SK-N-SH (cell line): ENCODE results near the gene AGBL1. TPM values are rescaled to one million over a fixed set of nuclear protein-coding genes. Genes with fewer than 3 reads are reported as not detected.

Source experiments
- CTCF ChIA-PET: fragments of 300-600, 350-600 bp; formaldehyde crosslinking; extraction: SDS; loops from one replicate; lab custom pipeline; 2021; lab: Yijun Ruan, JAX
- POLR2A ChIA-PET: fragments of 350-600 bp; sonication (Branson Sonifier 250); formaldehyde crosslinking; extraction: SDS; loops from one replicate; lab custom pipeline; 2020; ENCODE audit warnings: antibody characterized with exemption, inconsistent platforms; lab: Yijun Ruan, JAX
- DNase-seq: peaks from one replicate; pipeline ENCODE4 v3.0.0; 2012
- H2AFZ ChIP-seq: fragments of 200-600 bp; sonication (generic); 2 replicates; pipeline ENCODE4 v1.8.1; 2016; ENCODE audit warnings: antibody characterized with exemption, mild to moderate bottlenecking, low read depth
- H3F3A ChIP-seq: fragments of 200-600 bp; sonication (generic); replicated peaks from 2 replicates; pipeline ENCODE3; 2016; ENCODE audit warnings: antibody characterized with exemption, mild to moderate bottlenecking; ENCODE audit not compliant: insufficient read depth
- H3K27ac ChIP-seq, 2 experiments: fragments of 200-500 bp in 1 of 2; fragments of 200-600 bp in 1 of 2; sonication (Bioruptor generic) in 1 of 2; sonication (generic), shearing (Covaris generic) in 1 of 2; 2 replicates each; pipeline versions ENCODE4 v1.5.1 to v1.6.1; 2014 to 2016; ENCODE audit warnings: low read depth in 2 of 2, inconsistent platforms in 1 of 2, low read length in 1 of 2, mild to moderate bottlenecking in 1 of 2, mixed read lengths in 1 of 2
- H3K27me3 ChIP-seq: fragments of 200-600 bp; sonication (generic), shearing (Covaris generic); 2 replicates; pipeline ENCODE4 v1.6.1; 2016; ENCODE audit warnings: mixed run types; ENCODE audit not compliant: insufficient read depth
- H3K36me3 ChIP-seq, 2 experiments: fragments of 200-500 bp in 1 of 2; fragments of 200-600 bp in 1 of 2; sonication (Bioruptor generic) in 1 of 2; sonication (generic) in 1 of 2; replicated peaks in 1 of 2; 2 replicates each; pipeline versions ENCODE3 to v1.5.1; 2014 to 2016; ENCODE audit warnings: low read length in 1 of 2, mild to moderate bottlenecking in 1 of 2; ENCODE audit not compliant: insufficient read depth in 2 of 2, control insufficient read depth in 1 of 2
- H3K4me1 ChIP-seq, 2 experiments: fragments of 200-500 bp in 1 of 2; fragments of 200-600 bp in 1 of 2; sonication (Bioruptor generic) in 1 of 2; sonication (generic), shearing (Covaris generic) in 1 of 2; 2 replicates each; pipeline versions ENCODE4 v1.5.1 to v1.6.1; 2014 to 2016; ENCODE audit warnings: low read depth in 1 of 2, low read length in 1 of 2, mixed run types in 1 of 2; ENCODE audit not compliant: insufficient read depth in 2 of 2, control insufficient read depth in 1 of 2
- H3K4me2 ChIP-seq: fragments of 200-600 bp; sonication (generic), shearing (Covaris generic); 2 replicates; pipeline ENCODE4 v1.6.1; 2017; ENCODE audit warnings: mixed run types
- H3K4me3 ChIP-seq, 2 experiments: fragments of 200-500 bp in 1 of 2; fragments of 200-600 bp in 1 of 2; sonication (Bioruptor generic) in 1 of 2; sonication (generic), shearing (Covaris generic) in 1 of 2; 2 replicates each; pipeline versions ENCODE4 v1.5.1 to v1.8.1; 2014 to 2016; ENCODE audit warnings: low read depth in 2 of 2, inconsistent platforms in 1 of 2, low read length in 1 of 2, mild to moderate bottlenecking in 1 of 2, mixed read lengths in 1 of 2, moderate library complexity in 1 of 2
- H3K79me2 ChIP-seq: fragments of 200-600 bp; sonication (generic); 2 replicates; pipeline ENCODE4 v1.8.1; 2017; ENCODE audit warnings: mild to moderate bottlenecking; ENCODE audit not compliant: insufficient read depth
- H3K9ac ChIP-seq: fragments of 200-600 bp; sonication (generic); 2 replicates; pipeline ENCODE4 v1.6.1; 2017; ENCODE audit warnings: mixed run types
- H3K9me2 ChIP-seq: fragments of 200-600 bp; sonication (generic); 2 replicates; pipeline ENCODE4 v1.6.1; 2017; ENCODE audit warnings: mixed run types
- H3K9me3 ChIP-seq: fragments of 200-600 bp; sonication (generic); 2 replicates; pipeline ENCODE4 v1.6.1; 2017; ENCODE audit warnings: mixed run types, mild to moderate bottlenecking, moderate library complexity
- H4K20me1 ChIP-seq: fragments of 200-600 bp; sonication (generic); 2 replicates; pipeline ENCODE4 v1.6.1; 2017; ENCODE audit warnings: mild to moderate bottlenecking, mixed run types; ENCODE audit not compliant: insufficient read depth
- EP300 ChIP-seq, 2 experiments: IDR thresholded peaks; 2 replicates each; pipeline versions ENCODE4 v1.4.0 to v1.6.1; 2012; ENCODE audit warnings: borderline replicate concordance in 1 of 2, low read depth in 1 of 2, low read length in 1 of 2
- EZH2phosphoT487 ChIP-seq: fragments of 200-600 bp; sonication (generic); IDR thresholded peaks from 2 replicates; pipeline ENCODE4 v1.6.1; 2017; ENCODE audit warnings: low read depth, mixed run types, mild to moderate bottlenecking, antibody characterized with exemption, moderate library complexity, borderline replicate concordance
- FOXJ3 ChIP-seq: sonication (generic); formaldehyde crosslinking; IDR thresholded peaks from 2 replicates; pipeline ENCODE4 v1.5.1; 2020; ENCODE audit warnings: mild to moderate bottlenecking, missing genetic modification reagents
- FOXM1 ChIP-seq: IDR thresholded peaks from 2 replicates; pipeline ENCODE4 v1.4.0; 2012; ENCODE audit warnings: low read depth, mild to moderate bottlenecking
- GABPA ChIP-seq: IDR thresholded peaks from 2 replicates; pipeline ENCODE4 v1.4.0; 2012; ENCODE audit warnings: low read depth, mild to moderate bottlenecking
- GATA2 ChIP-seq: sonication (generic); formaldehyde crosslinking; IDR thresholded peaks from 2 replicates; pipeline ENCODE4 v1.5.0; 2020; ENCODE audit warnings: mild to moderate bottlenecking, missing genetic modification reagents
- JUND ChIP-seq: IDR thresholded peaks from 2 replicates; pipeline ENCODE4 v1.4.0; 2012
- MEF2A ChIP-seq: IDR thresholded peaks from 2 replicates; pipeline ENCODE4 v1.4.0; 2012; ENCODE audit warnings: low read depth, borderline replicate concordance
- MXI1 ChIP-seq: IDR thresholded peaks from 2 replicates; pipeline ENCODE4 v1.6.1; 2012; ENCODE audit warnings: mild to moderate bottlenecking, low read depth, low read length, improper control_type of control experiment
- NFIC ChIP-seq: IDR thresholded peaks from 2 replicates; pipeline ENCODE4 v1.4.0; 2012; ENCODE audit warnings: borderline replicate concordance
- NRF1 ChIP-seq: IDR thresholded peaks from 2 replicates; pipeline ENCODE4 v1.6.1; 2012; ENCODE audit warnings: low read depth, mild to moderate bottlenecking, low read length
- POLR2AphosphoS5 ChIP-seq: IDR thresholded peaks from 2 replicates; pipeline ENCODE4 v1.6.1; 2012; ENCODE audit warnings: low read depth, low read length
- RFX5 ChIP-seq: IDR thresholded peaks from 2 replicates; pipeline ENCODE4 v1.6.1; 2012; ENCODE audit warnings: mild to moderate bottlenecking, improper control_type of control experiment, low read length
- SIN3A ChIP-seq: IDR thresholded peaks from 2 replicates; pipeline ENCODE4 v1.6.1; 2012; ENCODE audit warnings: low read depth, mild to moderate bottlenecking, low read length, moderate library complexity, borderline replicate concordance
- SMC3 ChIP-seq: IDR thresholded peaks from 2 replicates; pipeline ENCODE4 v1.6.1; 2012; ENCODE audit warnings: low read depth, low read length, improper control_type of control experiment
- TAF1 ChIP-seq: IDR thresholded peaks from 2 replicates; pipeline ENCODE4 v1.6.1; 2012; ENCODE audit warnings: low read depth, mild to moderate bottlenecking, low read length, moderate library complexity, borderline replicate concordance
- YY1 ChIP-seq: IDR thresholded peaks from 2 replicates; pipeline ENCODE4 v1.4.0; 2012; ENCODE audit warnings: low read depth, mild to moderate bottlenecking
- WGBS: methylation state at CpG from one replicate; pipeline ENCODE4 v1.1.6; 2017; ENCODE audit warnings: low lambda C conversion rate; 5-methylcytosine and 5-hydroxymethylcytosine counted together
- polyA plus RNA-seq, 3 experiments: library from polyadenylated mRNA; depleted of rRNA; stranded (reverse); fragments of >200 nt; gene quantifications; 2 replicates each; pipeline ENCODE4 v1.2.3, GENCODE V29; 2012
- TF ChIP-seq, protein P1 (sequence below): IDR thresholded peaks from 2 replicates; pipeline ENCODE4 v1.4.0; 2012; ENCODE audit warnings: low read depth
- TF ChIP-seq, protein P2 (sequence below): fragments of 200-600 bp; sonication (generic); IDR thresholded peaks from 2 replicates; pipeline ENCODE4 v1.6.1; 2017; ENCODE audit warnings: antibody characterized with exemption, mild to moderate bottlenecking, moderate library complexity
- TF ChIP-seq, protein P3 (sequence below): IDR thresholded peaks from 2 replicates; pipeline ENCODE4; 2012
- TF ChIP-seq, protein P4 (sequence below): fragments of 150-350 bp; IDR thresholded peaks from 2 replicates; pipeline ENCODE4 v1.6.1; 2016; ENCODE audit warnings: mild to moderate bottlenecking, low read depth, low read length
- TF ChIP-seq, protein P5 (sequence below): IDR thresholded peaks from 2 replicates; pipeline ENCODE4 v1.4.0; 2012; ENCODE audit warnings: low read depth, borderline replicate concordance

AGBL1 gene
- polyA plus RNA-seq, 1 of the 3 experiments (the other 2 are of a cell fraction): not detected

DNA sequence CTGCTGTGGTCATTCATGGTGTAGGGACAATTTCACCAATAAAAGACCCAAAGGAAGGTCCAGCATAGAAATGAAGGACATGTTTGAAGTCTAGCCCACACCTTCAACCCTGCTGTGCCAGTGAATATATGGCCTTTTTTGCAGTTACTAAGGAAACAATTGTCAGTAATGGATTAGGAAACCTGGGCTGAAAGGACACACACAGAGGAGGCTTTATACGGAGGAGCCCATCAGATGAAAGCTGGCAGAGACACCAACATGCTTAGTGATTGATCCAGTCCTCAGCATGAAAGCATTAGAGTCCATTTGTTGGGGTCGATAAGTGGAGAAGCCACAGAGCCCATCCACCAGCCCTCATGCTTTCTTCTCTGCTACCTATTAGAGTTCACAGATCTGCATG, 584.3 kb downstream of the AGBL1 start:
- TF ChIP-seq, protein P1, sequence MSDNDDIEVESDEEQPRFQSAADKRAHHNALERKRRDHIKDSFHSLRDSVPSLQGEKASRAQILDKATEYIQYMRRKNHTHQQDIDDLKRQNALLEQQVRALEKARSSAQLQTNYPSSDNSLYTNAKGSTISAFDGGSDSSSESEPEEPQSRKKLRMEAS: no peak
- TF ChIP-seq, protein P2, sequence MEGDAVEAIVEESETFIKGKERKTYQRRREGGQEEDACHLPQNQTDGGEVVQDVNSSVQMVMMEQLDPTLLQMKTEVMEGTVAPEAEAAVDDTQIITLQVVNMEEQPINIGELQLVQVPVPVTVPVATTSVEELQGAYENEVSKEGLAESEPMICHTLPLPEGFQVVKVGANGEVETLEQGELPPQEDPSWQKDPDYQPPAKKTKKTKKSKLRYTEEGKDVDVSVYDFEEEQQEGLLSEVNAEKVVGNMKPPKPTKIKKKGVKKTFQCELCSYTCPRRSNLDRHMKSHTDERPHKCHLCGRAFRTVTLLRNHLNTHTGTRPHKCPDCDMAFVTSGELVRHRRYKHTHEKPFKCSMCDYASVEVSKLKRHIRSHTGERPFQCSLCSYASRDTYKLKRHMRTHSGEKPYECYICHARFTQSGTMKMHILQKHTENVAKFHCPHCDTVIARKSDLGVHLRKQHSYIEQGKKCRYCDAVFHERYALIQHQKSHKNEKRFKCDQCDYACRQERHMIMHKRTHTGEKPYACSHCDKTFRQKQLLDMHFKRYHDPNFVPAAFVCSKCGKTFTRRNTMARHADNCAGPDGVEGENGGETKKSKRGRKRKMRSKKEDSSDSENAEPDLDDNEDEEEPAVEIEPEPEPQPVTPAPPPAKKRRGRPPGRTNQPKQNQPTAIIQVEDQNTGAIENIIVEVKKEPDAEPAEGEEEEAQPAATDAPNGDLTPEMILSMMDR: no peak
- no peak for TF ChIP-seq NRF1
- TF ChIP-seq NFIC: no peak
- TF ChIP-seq FOXJ3 (CRISPR knock-in tag): no peak
- TF ChIP-seq, protein P3, sequence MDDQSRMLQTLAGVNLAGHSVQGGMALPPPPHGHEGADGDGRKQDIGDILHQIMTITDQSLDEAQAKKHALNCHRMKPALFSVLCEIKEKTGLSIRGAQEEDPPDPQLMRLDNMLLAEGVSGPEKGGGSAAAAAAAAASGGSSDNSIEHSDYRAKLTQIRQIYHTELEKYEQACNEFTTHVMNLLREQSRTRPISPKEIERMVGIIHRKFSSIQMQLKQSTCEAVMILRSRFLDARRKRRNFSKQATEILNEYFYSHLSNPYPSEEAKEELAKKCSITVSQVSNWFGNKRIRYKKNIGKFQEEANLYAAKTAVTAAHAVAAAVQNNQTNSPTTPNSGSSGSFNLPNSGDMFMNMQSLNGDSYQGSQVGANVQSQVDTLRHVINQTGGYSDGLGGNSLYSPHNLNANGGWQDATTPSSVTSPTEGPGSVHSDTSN: no peak
- TF ChIP-seq GABPA: no peak
- TF ChIP-seq SIN3A: no peak
- no peak for TF ChIP-seq RFX5
- TF ChIP-seq MEF2A: no peak
- no peak for TF ChIP-seq POLR2AphosphoS5
- TF ChIP-seq EZH2phosphoT487: no peak
- TF ChIP-seq FOXM1: no peak
- 42% methylated on average over 2 of the region's 2 CpGs for WGBS
- CTCF ChIA-PET: no interaction called here
- no peaks in the 10 kb centered on the region for H3K79me2 ChIP-seq
- no peaks in the 10 kb centered on the region for H3K9me2 ChIP-seq
- no peak overlapping the region for H3K4me2 ChIP-seq
- no peaks in the 10 kb centered on the region for H3K9me3 ChIP-seq
- H3K4me1 ChIP-seq: no peaks in the 10 kb centered on the region
- H3K36me3 ChIP-seq: no peaks in the 10 kb centered on the region
- H2AFZ ChIP-seq: no peak overlapping the region
- H3K27me3 ChIP-seq: no peaks in the 10 kb centered on the region
- H3K9ac ChIP-seq: no peak overlapping the region
- POLR2A ChIA-PET: no interaction called here
- no peaks in the 10 kb centered on the region for H4K20me1 ChIP-seq
- H3K4me3 ChIP-seq: no peak overlapping the region
- no peak overlapping the region for H3K27ac ChIP-seq
- no peak for DNase-seq
- no peaks in the 10 kb centered on the region for H3F3A ChIP-seq

DNA sequence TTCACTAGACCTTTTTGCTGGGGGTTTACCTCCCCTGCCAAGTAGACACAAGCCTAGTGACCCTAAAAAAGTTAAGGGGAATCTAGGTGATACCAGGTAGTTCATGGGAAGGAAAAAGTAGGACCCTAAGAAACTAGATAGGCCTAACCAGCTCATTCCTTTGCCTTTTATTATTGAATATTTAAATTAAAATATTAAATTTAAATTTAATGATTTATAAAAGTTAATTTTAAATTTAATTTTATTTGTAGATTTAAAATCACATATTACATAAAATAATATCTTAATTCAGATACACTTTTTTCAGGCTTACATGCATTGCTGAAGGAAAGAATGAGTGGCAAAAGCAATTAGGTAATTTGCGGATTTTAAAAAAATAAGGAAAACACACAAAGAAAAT, 584.9 kb downstream of the AGBL1 start:
- H2AFZ ChIP-seq: no peak overlapping the region
- DNase-seq: no peak
- no peak overlapping the region for H3K9ac ChIP-seq
- no peaks in the 10 kb centered on the region for H4K20me1 ChIP-seq
- no peaks in the 10 kb centered on the region for H3K9me3 ChIP-seq
- no peaks in the 10 kb centered on the region for H3K9me2 ChIP-seq
- H3K36me3 ChIP-seq: no peaks in the 10 kb centered on the region
- H3K4me1 ChIP-seq: no peaks in the 10 kb centered on the region
- H3K79me2 ChIP-seq: no peaks in the 10 kb centered on the region
- no peak overlapping the region for H3K4me3 ChIP-seq
- H3K27ac ChIP-seq: no peak overlapping the region
- ChIA-PET CTCF (no interaction called here), POLR2A (no interaction called here)
- 91% methylated on average over 1 of the region's 1 CpG for WGBS
- no peaks in the 10 kb centered on the region for H3K27me3 ChIP-seq
- H3F3A ChIP-seq: no peaks in the 10 kb centered on the region
- H3K4me2 ChIP-seq: no peak overlapping the region
- TF ChIP-seq NRF1 (no peak), GATA2 (no peak), MXI1 (no peak), YY1 (no peak), GABPA (no peak), EP300 (IDR thresholded peaks at IDR 0.05; ENCODE audit: borderline replicate concordance in 1 of 2, low read depth in 1 of 2, low read length in 1 of 2) (no peak), NFIC (no peak), FOXJ3 (CRISPR knock-in tag) (no peak), FOXM1 (no peak), JUND (no peak), SMC3 (no peak), TAF1 (no peak)
- TF ChIP-seq, protein P4, sequence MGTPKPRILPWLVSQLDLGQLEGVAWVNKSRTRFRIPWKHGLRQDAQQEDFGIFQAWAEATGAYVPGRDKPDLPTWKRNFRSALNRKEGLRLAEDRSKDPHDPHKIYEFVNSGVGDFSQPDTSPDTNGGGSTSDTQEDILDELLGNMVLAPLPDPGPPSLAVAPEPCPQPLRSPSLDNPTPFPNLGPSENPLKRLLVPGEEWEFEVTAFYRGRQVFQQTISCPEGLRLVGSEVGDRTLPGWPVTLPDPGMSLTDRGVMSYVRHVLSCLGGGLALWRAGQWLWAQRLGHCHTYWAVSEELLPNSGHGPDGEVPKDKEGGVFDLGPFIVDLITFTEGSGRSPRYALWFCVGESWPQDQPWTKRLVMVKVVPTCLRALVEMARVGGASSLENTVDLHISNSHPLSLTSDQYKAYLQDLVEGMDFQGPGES: no peak
- TF ChIP-seq, protein P3: no peak
- TF ChIP-seq, protein P5, sequence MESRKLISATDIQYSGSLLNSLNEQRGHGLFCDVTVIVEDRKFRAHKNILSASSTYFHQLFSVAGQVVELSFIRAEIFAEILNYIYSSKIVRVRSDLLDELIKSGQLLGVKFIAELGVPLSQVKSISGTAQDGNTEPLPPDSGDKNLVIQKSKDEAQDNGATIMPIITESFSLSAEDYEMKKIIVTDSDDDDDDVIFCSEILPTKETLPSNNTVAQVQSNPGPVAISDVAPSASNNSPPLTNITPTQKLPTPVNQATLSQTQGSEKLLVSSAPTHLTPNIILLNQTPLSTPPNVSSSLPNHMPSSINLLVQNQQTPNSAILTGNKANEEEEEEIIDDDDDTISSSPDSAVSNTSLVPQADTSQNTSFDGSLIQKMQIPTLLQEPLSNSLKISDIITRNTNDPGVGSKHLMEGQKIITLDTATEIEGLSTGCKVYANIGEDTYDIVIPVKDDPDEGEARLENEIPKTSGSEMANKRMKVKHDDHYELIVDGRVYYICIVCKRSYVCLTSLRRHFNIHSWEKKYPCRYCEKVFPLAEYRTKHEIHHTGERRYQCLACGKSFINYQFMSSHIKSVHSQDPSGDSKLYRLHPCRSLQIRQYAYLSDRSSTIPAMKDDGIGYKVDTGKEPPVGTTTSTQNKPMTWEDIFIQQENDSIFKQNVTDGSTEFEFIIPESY: no peak
